ENCODE measurements around the gene CORO2B.
A peak's percentile ranks its signal among the peaks of the same experiment; 100 is the strongest.

CORO2B gene

DNA sequence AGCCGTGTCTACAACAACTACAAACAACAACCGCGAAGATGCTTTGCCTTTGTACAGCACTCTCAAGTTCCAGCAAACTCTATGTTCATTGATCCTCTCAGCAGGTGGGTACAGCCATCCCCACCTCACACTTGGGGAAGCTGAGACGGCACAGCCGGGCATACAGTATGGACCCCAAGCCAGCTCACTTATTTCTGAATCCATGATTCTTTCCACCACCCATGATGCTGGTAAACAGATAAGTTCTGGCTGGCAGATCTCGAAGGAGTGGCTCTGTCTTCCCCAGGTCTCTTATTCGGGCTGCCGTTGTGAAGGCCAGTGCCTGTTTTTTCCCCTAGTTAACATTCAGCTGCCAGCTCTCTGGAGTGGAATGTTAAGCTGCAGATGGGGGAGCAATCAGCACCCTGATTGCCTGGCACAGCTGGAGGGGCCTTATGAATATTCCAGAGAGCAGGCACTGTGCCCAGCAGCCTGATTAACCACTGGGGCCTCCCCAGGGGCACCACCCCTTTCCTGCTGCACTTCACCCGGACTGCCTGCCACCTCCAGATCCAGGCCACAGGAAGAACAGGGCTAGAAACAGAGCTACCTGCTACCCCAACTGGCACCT is 73.2 kb downstream of the CORO2B start:
- H3K27ac Mint-ChIP-seq: no peak overlapping the region
- no peaks in the 10 kb centered on the region for H3K27me3 Mint-ChIP-seq
- no peaks in the 10 kb centered on the region for H3K9me3 Mint-ChIP-seq
- no peaks in the 10 kb centered on the region for H3K4me1 Mint-ChIP-seq (ENCODE audit: low read depth)
- no peaks in the 10 kb centered on the region for H3K36me3 Mint-ChIP-seq (ENCODE audit: low read depth)
- peak; percentile 20 for DNase-seq
- no peak overlapping the region for H3K4me3 Mint-ChIP-seq

DNA sequence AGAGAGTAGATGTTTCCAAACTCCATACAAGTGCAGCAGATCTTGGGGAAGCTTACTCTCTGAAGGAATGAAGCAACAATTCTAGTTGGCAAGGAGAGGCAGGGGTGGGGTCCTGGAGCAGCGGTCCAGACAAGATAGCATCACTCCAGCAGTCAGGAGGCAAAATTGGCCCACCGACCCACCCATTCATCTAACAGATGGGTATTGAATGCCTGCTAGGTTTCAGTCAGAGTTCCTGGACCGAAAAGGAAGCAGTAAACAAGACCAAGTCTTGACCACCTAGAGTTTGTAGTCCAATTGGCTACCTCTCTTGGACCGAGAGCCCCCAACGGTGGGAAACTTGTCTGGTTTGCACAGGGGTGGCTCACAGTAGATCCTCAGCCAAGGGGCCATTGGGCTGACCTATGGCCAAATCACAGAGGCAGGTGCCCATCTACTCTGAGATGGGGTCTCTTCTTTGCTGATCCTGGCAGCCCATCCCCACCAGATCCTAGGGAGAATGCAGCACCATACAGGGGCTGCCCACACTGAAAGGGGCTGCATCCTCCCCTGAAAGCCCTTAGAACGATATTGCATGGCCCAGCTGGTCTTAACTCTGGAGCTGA is 74.3 kb downstream of the CORO2B start:
- H3K27me3 Mint-ChIP-seq: no peaks in the 10 kb centered on the region
- no peaks in the 10 kb centered on the region for H3K4me1 Mint-ChIP-seq (ENCODE audit: low read depth)
- no peaks in the 10 kb centered on the region for H3K9me3 Mint-ChIP-seq
- no peak overlapping the region for H3K27ac Mint-ChIP-seq
- H3K4me3 Mint-ChIP-seq: no peak overlapping the region
- DNase-seq: peak; percentile 7
- H3K36me3 Mint-ChIP-seq (ENCODE audit: low read depth): no peaks in the 10 kb centered on the region

DNA sequence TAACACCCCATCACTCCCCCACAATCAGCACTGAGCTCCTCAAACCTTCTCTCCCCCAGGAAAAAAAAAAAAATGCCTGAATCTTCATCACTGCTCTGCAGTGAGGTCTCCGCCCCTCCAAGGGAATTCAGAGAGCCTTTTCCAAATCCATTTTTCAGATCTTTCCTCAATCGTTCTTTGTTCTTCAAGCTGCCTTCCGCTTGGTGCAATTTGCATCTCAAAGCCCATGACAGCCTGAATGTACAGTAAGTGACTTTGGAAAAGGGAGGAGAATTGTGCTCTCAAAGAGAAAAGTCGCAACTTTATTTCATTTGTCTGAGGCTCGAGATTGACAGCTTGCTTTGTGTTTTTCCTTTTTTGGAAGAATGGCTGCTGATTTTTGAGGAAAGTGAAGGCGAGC is 75.0 kb downstream of the CORO2B start:
- Mint-ChIP-seq H3K4me3 (no peak overlapping the region), H3K27ac (no peak overlapping the region), H3K27me3 (no peaks in the 10 kb centered on the region), H3K4me1 (ENCODE audit: low read depth) (no peaks in the 10 kb centered on the region), H3K9me3 (no peaks in the 10 kb centered on the region), H3K36me3 (ENCODE audit: low read depth) (no peaks in the 10 kb centered on the region)
- DNase-seq: no peak

DNA sequence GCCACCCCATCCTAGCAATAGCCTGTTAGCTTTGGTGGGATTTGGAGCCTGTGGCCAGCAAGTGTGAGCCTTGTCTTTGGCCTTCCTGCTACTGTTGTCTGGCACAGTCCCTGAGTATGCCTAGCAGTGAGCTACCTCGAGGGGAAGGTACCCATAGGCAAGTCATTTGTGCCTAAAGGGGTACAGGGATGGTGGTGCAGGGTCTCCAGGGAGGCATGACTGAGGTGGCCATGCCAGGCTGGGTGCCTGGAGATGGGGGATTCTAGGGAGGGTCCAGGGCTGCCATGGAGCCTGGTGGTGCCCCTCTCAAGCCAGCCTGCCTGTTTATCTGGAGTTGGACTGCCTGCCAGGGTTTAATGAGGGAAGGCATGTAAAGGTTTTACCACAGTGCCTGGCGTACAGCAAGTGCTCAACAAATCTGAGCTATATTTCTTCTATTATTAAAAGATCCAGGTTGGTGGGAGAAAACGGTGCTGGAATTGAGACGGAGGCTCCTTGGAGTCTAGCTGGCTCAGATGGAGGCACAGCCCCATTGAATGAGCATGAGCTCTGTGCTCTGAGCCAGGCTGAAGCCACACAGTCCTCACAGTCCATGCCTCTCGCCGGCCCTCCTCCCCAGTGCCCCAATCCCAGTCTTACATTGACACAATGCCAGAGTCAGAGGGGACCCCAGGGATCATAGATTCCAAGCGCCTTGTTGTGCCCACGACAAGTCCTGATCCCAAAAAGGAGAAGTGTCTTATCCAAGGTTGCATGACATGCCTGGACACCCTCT is 76.2 kb downstream of the CORO2B start:
- H3K4me1 Mint-ChIP-seq (ENCODE audit: low read depth): no peaks in the 10 kb centered on the region
- no peaks in the 10 kb centered on the region for H3K9me3 Mint-ChIP-seq

DNA sequence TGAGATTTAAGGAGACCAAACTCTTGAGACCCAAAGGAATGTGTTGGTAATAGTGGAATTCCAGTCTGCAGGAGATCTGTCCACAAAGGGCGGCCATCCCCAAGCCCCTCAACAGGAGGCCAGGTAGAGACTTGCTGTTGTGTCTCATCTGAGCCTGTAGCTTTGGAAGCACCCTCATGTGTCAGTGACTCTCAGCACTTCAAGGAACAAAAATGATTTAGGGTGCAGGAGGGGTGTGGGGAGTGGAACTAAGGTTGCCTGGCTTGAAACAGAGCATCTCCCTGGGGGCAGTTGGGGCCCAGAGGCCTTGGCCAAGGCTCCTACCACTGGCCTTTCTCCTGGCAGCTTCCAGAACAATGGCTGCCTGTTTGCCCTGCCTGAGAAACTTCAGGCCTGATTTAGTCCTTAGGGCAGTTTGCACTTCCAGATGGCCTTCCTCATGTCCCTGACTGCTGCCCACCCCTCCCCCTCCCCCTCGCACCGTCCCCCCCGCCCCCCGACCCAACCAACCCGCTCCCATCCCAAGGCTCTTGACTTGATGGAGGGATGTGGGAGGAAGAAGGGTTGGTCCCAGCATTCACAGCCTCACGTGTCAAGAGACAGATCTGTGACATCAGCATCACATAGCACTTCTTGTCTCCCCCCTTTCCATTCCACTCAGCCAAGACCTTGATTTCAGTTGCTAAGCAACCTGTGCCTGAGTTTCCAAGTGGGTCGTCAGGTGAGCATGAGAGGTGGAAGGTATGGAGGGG is 77.1 kb downstream of the CORO2B start:
- H3K27me3 Mint-ChIP-seq: peaks cover 3% of the 10 kb centered on the region

More for the DNA sequence above, 76.2 kb downstream of the CORO2B start:
- no peak overlapping the region for H3K27ac Mint-ChIP-seq
- peak; percentile 8 for DNase-seq
- H3K4me3 Mint-ChIP-seq: no peak overlapping the region
- no peaks in the 10 kb centered on the region for H3K36me3 Mint-ChIP-seq (ENCODE audit: low read depth)
- H3K27me3 Mint-ChIP-seq: no peaks in the 10 kb centered on the region

DNA sequence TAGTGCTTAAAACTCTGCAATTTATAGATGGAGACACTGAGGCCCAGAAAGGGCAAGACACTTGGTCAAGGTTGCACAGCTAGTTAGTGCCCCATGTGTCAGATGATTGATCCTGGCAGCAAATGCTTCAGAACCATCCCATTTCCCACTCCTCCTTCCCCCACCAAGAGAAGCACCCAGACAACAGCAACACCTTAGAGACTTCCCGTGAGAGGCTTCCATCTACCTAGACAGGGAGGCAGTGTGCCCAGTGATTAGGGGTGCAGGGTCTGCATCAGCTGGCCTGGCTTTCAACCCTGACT is 77.6 kb downstream of the CORO2B start:
- H3K27me3 Mint-ChIP-seq: peaks cover 3% of the 10 kb centered on the region
- no peaks in the 10 kb centered on the region for H3K9me3 Mint-ChIP-seq
- no peak overlapping the region for H3K27ac Mint-ChIP-seq
- no peak for DNase-seq
- H3K4me1 Mint-ChIP-seq (ENCODE audit: low read depth): no peaks in the 10 kb centered on the region
- no peak overlapping the region for H3K4me3 Mint-ChIP-seq
- H3K36me3 Mint-ChIP-seq (ENCODE audit: low read depth): no peaks in the 10 kb centered on the region

More for the DNA sequence above, 77.1 kb downstream of the CORO2B start:
- DNase-seq: no peak
- Mint-ChIP-seq H3K27ac (no peak overlapping the region), H3K4me1 (ENCODE audit: low read depth) (no peaks in the 10 kb centered on the region), H3K4me3 (no peak overlapping the region), H3K36me3 (ENCODE audit: low read depth) (no peaks in the 10 kb centered on the region), H3K9me3 (no peaks in the 10 kb centered on the region)

DNA sequence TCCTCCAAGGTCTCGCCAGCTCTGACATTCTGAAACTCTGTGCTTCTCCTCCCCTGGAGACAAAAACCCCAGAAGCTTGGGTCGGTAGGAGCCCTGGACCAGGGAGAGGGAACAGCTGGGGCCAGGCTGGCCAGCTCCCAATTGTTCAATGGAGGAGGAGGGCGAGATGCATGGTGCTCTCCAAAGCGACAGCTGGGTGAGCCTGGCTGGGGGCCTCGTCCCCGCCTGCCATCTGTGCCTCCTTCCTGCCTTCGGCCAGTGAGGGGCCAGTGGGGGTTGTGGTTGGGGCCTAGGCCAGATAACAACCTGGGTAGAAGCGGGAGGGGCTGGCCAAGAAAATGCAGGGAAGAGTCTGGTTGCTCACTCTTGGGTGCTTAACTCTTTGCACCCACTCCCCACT is 79.4 kb downstream of the CORO2B start:
- H3K27ac Mint-ChIP-seq: no peak overlapping the region
- DNase-seq: peak; percentile 2
- no peaks in the 10 kb centered on the region for H3K4me1 Mint-ChIP-seq (ENCODE audit: low read depth)
- H3K36me3 Mint-ChIP-seq (ENCODE audit: low read depth): no peaks in the 10 kb centered on the region
- H3K27me3 Mint-ChIP-seq: peaks cover 4% of the 10 kb centered on the region
- no peaks in the 10 kb centered on the region for H3K9me3 Mint-ChIP-seq
- H3K4me3 Mint-ChIP-seq: no peak overlapping the region

DNA sequence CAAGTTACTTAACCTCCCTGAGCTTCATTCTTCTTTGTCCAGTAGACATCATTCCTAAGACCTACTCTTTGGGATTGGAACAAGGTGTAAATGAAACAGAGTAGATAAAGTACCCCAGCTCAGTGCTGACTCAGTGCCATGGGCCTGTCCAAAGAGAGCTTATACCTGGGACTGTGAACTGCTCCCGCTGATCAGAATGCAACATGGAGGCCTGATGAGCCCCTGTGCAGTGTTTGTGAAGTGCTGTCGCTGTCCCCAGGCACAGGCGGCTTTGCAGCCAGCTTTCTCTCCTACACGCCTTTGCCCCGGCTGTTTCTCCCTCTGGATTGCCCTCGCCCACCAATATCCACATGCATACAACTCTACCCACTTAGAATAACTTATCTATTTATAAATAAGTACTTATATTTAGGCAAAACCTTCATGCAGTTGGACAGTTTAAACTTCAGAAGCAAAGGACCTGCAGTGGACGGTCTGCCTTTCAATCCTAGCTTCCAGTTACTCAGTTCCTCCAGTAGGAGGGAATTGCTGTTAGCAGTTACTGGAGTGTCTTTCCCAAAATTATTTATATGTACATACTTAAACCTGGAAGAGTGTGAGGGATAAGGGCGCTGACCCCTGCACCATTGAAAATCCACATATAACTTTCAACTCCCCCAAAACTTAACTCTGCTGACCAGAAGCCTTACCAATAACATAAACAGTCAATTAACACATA is 80.0 kb downstream of the CORO2B start:
- Mint-ChIP-seq H3K27me3 (peaks cover 6% of the 10 kb centered on the region), H3K27ac (no peak overlapping the region), H3K9me3 (no peaks in the 10 kb centered on the region), H3K36me3 (ENCODE audit: low read depth) (no peaks in the 10 kb centered on the region), H3K4me3 (no peak overlapping the region), H3K4me1 (ENCODE audit: low read depth) (no peaks in the 10 kb centered on the region)
- no peak for DNase-seq

DNA sequence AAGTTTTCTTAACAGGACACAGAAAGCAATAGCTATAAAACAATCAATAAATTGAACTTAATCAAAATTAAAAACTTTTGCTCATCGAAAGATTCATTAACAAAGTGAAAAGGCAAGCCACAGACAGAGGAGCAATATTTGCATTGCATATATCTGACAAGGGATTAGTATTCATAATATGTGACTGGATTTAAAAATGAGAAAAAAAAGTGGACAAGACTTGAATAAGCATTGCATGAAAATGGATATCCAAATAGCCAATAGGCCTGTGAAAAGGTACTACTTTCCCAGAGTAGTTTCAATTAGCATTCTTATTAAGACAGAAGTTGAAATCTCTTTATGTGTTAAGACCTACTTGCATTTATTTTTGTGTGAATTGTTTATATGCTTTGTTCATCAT is 84.7 kb downstream of the CORO2B start:
- Mint-ChIP-seq H3K9me3 (no peaks in the 10 kb centered on the region), H3K36me3 (ENCODE audit: low read depth) (no peaks in the 10 kb centered on the region), H3K4me3 (no peak overlapping the region), H3K27me3 (peaks cover 9% of the 10 kb centered on the region), H3K4me1 (ENCODE audit: low read depth) (no peaks in the 10 kb centered on the region), H3K27ac (no peak overlapping the region)
- DNase-seq: no peak

DNA sequence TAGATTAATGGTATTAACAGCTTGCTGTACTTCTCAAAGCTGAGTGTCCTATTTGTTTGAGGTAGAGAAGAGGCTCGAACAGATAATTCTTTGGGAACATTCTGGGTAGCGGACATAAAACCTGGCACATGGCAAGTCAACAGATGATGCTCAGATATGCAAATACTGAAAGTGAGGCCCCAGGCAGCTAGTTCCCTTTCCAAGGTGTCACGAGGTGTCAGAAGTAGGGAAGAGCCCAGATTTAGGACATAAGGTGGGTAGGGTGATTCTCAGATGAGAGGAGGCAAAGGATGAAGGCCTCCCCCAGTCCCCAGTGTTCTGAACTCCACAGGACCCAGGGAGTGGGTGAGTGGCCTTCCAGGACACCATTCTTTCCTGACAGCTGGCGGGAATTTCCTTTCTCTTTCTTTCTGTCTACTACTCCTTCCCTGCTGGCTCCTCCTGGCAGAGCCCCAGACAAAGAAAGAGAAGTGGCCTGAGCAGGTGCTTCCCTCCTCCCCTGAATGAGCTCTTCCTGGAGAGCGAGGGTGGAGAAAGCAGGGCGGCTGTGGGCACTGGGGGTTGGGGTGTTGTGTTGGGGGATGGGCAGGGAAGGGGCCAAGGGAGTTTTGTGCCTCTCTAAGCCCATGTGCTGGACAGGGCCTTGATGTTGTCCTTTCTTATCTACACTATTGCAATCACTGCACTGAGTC is 87.5 kb downstream of the CORO2B start:
- Mint-ChIP-seq H3K9me3 (no peaks in the 10 kb centered on the region), H3K27me3 (peaks cover 6% of the 10 kb centered on the region), H3K4me1 (ENCODE audit: low read depth) (no peaks in the 10 kb centered on the region), H3K27ac (no peak overlapping the region), H3K36me3 (ENCODE audit: low read depth) (no peaks in the 10 kb centered on the region), H3K4me3 (no peak overlapping the region)
- DNase-seq: no peak

DNA sequence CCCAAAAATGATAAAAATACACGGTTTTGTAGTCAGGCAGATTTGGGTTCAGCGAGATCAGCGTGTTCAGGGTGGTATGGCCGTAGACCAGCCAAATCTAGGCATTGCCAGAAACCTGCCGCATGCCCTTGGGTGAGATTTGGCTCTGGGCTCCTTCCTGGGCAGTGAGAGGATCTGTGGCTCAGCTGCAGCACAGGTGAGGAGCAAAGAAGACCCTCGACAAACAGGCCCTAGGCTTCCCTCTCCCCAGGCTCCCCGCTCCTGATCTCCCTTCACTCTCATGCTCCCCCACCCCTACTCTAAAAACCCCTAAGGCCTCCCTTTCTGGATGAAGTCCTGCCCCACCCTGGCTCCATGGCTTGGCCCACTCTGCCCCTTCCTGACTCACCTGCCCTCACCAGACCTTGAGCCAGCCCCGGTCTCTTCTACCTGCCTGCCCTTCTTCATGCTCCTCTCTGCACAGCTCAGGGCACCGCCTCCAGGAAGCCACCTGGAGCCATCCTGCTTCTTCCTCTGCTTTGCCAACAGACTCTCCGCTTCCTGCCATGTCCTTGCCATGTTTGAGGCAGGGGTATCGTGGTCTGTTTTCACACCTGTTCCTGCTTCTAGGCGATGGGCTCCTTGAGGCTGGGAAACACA is 88.1 kb downstream of the CORO2B start:
- H3K36me3 Mint-ChIP-seq (ENCODE audit: low read depth): no peaks in the 10 kb centered on the region
- H3K9me3 Mint-ChIP-seq: no peaks in the 10 kb centered on the region
- H3K4me1 Mint-ChIP-seq (ENCODE audit: low read depth): no peaks in the 10 kb centered on the region
- peaks cover 12% of the 10 kb centered on the region for H3K27me3 Mint-ChIP-seq
- no peak overlapping the region for H3K4me3 Mint-ChIP-seq
- H3K27ac Mint-ChIP-seq: no peak overlapping the region
- DNase-seq: no peak

DNA sequence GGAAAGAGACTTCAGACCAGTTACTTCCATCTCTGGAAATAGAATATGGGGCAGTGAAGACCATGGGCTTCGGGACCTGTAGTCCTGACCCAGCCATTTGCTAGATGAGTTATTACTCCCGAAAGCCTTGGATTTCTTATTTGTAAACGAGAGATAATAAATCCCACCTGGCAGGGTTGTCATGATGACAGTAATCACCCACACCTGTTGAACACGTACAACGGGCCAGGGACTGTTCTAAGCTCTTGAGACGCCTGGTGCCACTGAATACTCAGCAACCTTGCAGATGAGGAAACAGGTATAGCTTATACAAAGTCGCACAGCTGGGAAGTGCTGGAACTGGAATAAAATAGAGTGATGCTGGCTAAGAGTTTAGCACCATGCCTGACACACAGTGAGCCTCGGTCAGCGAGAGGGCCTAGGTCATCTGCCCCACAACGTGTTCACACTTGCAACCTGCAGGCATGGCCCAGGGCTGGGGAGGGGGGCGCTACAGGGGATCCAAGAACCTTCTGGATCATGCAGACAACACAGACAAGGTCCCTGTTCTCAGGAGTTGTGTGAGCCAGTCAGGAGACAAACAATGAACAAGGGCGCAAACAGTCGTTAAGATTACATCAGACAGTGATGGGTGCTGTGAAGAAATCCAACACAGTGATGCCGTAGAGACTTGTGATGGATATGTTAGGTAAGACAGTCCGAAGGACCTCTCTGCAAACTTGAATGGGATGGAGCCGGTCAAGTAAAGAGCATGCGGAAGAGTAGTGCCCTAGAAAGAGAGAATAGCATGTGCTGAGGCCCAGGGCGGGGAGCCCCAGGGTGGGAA is 89.2 kb downstream of the CORO2B start:
- DNase-seq: no peak
- no peak overlapping the region for H3K27ac Mint-ChIP-seq
- H3K27me3 Mint-ChIP-seq: peaks cover 23% of the 10 kb centered on the region

More for the DNA sequence above, 89.2 kb downstream of the CORO2B start:
- Mint-ChIP-seq H3K4me3 (no peak overlapping the region), H3K4me1 (ENCODE audit: low read depth) (no peaks in the 10 kb centered on the region), H3K9me3 (no peaks in the 10 kb centered on the region), H3K36me3 (ENCODE audit: low read depth) (no peaks in the 10 kb centered on the region)

Measured in activated T-cell treated with anti-CD3 and anti-CD28 coated beads, Interleukin-2, amount 50 U/mL, for 24 hours (primary cell).